ENCODE data around the gene OCA2.

OCA2 gene

DNA sequence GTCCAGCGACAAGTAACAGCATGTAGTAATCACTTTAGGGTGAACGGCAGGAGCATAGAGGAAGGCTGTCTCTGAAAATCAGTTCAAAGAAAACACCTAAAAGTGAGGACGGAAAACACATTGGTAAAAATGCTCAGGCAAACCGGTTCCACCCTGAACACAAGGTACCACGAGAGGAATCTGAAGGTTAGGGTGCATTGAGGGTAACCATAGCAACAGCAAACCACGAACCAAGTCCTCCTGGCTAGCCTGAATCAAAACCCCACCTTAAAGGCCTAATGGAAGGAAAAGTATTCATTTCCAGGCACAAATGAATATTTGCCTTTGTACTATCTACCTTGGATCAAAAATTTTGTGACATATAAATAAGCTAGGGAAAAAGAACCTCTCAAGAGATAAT is 315.0 kb downstream of the OCA2 start:
- Histone ChIP-seq H2BK120ac (ENCODE audit: low read depth, low read length) (no peak overlapping the region), H2AK5ac (ENCODE audit: low read length, severe bottlenecking) (no peak overlapping the region), H4K8ac (ENCODE audit: low read length) (no peak overlapping the region), H2BK15ac (ENCODE audit: low read depth, poor library complexity, severe bottlenecking) (no peak overlapping the region), H2BK5ac (ENCODE audit: low read depth, low read length, poor library complexity, severe bottlenecking) (no peak overlapping the region), H3K27me3 (ENCODE audit: control insufficient read depth in 1 of 2, insufficient read depth in 1 of 2, low read length in 2 of 2) (no peaks in the 10 kb centered on the region), H3K4me1 (ENCODE audit: control insufficient read depth, insufficient read depth, low read depth, low read length) (no peaks in the 10 kb centered on the region), H3K27ac (ENCODE audit: low read length, poor library complexity, severe bottlenecking) (no peak overlapping the region), H3K79me1 (replicated peaks; ENCODE audit: low read length, poor library complexity, severe bottlenecking) (no peaks in the 10 kb centered on the region), H3K4me3 (ENCODE audit: insufficient read depth in 1 of 2, low read depth in 1 of 2, low read length in 2 of 2) (no peak overlapping the region), H3K4me2 (ENCODE audit: low read length, poor library complexity, severe bottlenecking) (no peak overlapping the region), H3K14ac (ENCODE audit: low read length in 2 of 2) (no peak overlapping the region), H3K36me3 (ENCODE audit: control insufficient read depth in 1 of 2, insufficient read depth in 2 of 2, low read depth in 1 of 2, low read length in 2 of 2) (no peaks in the 10 kb centered on the region), H3K9ac (ENCODE audit: low read length) (no peak overlapping the region), H3K23ac (ENCODE audit: low read length in 2 of 2) (no peak overlapping the region), H2BK12ac (ENCODE audit: low read length in 2 of 2) (no peak overlapping the region), H3K18ac (ENCODE audit: low read depth in 1 of 2, low read length in 2 of 2) (no peak overlapping the region), H2AFZ (ENCODE audit: low read depth, low read length) (no peak overlapping the region), H4K91ac (ENCODE audit: low read length) (no peak overlapping the region), H3K4ac (ENCODE audit: low read depth in 1 of 2, low read length in 2 of 2) (no peak overlapping the region), H3K9me3 (ENCODE audit: control insufficient read depth, low read length) (no peaks in the 10 kb centered on the region)
- 72% methylated on average over 5 of the region's 6 CpGs for WGBS
- DNase-seq, result no peak

DNA sequence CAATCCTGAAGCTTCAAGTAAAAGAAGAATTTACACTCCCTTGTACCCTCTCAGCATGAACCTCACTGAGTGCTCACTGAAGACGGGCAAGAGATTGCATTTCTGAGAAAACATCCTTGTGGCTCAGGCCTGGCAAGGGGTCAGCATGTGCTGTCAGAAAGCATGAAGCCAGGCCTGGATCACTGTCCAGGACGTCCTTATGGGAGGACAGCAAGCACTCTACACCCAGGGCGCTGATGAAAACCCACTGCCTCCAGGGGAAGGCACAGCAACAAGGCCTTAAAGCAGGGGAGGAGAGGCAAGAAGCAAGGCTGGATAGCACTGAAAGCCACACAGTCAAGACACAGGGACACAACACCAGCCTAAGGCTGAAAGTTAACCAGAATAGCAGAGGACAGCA is 315.4 kb downstream of the OCA2 start:
- Histone ChIP-seq H3K79me1 (replicated peaks; ENCODE audit: low read length, poor library complexity, severe bottlenecking) (no peaks in the 10 kb centered on the region), H3K27me3 (ENCODE audit: control insufficient read depth in 1 of 2, insufficient read depth in 1 of 2, low read length in 2 of 2) (no peaks in the 10 kb centered on the region), H3K18ac (ENCODE audit: low read depth in 1 of 2, low read length in 2 of 2) (no peak overlapping the region), H3K4me2 (ENCODE audit: low read length, poor library complexity, severe bottlenecking) (no peak overlapping the region), H3K36me3 (ENCODE audit: control insufficient read depth in 1 of 2, insufficient read depth in 2 of 2, low read depth in 1 of 2, low read length in 2 of 2) (no peaks in the 10 kb centered on the region), H2BK15ac (ENCODE audit: low read depth, poor library complexity, severe bottlenecking) (no peak overlapping the region), H3K27ac (ENCODE audit: low read length, poor library complexity, severe bottlenecking) (no peak overlapping the region), H2BK5ac (ENCODE audit: low read depth, low read length, poor library complexity, severe bottlenecking) (no peak overlapping the region), H3K4ac (ENCODE audit: low read depth in 1 of 2, low read length in 2 of 2) (no peak overlapping the region), H3K23ac (ENCODE audit: low read length in 2 of 2) (no peak overlapping the region), H2AFZ (ENCODE audit: low read depth, low read length) (no peak overlapping the region), H2AK5ac (ENCODE audit: low read length, severe bottlenecking) (no peak overlapping the region), H2BK120ac (ENCODE audit: low read depth, low read length) (no peak overlapping the region), H3K9me3 (ENCODE audit: control insufficient read depth, low read length) (no peaks in the 10 kb centered on the region), H4K91ac (ENCODE audit: low read length) (no peak overlapping the region), H4K8ac (ENCODE audit: low read length) (no peak overlapping the region), H3K14ac (ENCODE audit: low read length in 2 of 2) (no peak overlapping the region), H3K4me3 (ENCODE audit: insufficient read depth in 1 of 2, low read depth in 1 of 2, low read length in 2 of 2) (no peak overlapping the region), H3K9ac (ENCODE audit: low read length) (no peak overlapping the region), H3K4me1 (ENCODE audit: control insufficient read depth, insufficient read depth, low read depth, low read length) (no peaks in the 10 kb centered on the region), H2BK12ac (ENCODE audit: low read length in 2 of 2) (no peak overlapping the region)
- 66% methylated on average over 3 of the region's 3 CpGs for WGBS
- no peak for DNase-seq

- Histone ChIP-seq H3K79me1 (replicated peaks; ENCODE audit: low read length, poor library complexity, severe bottlenecking) (no peaks in the 10 kb centered on the region), H3K9me3 (ENCODE audit: control insufficient read depth, low read length) (no peaks in the 10 kb centered on the region), H3K4me3 (ENCODE audit: insufficient read depth in 1 of 2, low read depth in 1 of 2, low read length in 2 of 2) (no peak overlapping the region), H3K23ac (ENCODE audit: low read length in 2 of 2) (no peak overlapping the region), H2BK15ac (ENCODE audit: low read depth, poor library complexity, severe bottlenecking) (no peak overlapping the region), H3K27ac (ENCODE audit: low read length, poor library complexity, severe bottlenecking) (no peak overlapping the region), H4K8ac (ENCODE audit: low read length) (no peak overlapping the region), H2BK5ac (ENCODE audit: low read depth, low read length, poor library complexity, severe bottlenecking) (no peak overlapping the region), H3K4me1 (ENCODE audit: control insufficient read depth, insufficient read depth, low read depth, low read length) (no peaks in the 10 kb centered on the region), H2BK12ac (ENCODE audit: low read length in 2 of 2) (no peak overlapping the region), H4K91ac (ENCODE audit: low read length) (no peak overlapping the region), H2AK5ac (ENCODE audit: low read length, severe bottlenecking) (no peak overlapping the region), H2AFZ (ENCODE audit: low read depth, low read length) (no peak overlapping the region), H3K4me2 (ENCODE audit: low read length, poor library complexity, severe bottlenecking) (no peak overlapping the region), H3K14ac (ENCODE audit: low read length in 2 of 2) (no peak overlapping the region), H3K9ac (ENCODE audit: low read length) (no peak overlapping the region), H3K4ac (ENCODE audit: low read depth in 1 of 2, low read length in 2 of 2) (no peak overlapping the region), H3K36me3 (ENCODE audit: control insufficient read depth in 1 of 2, insufficient read depth in 2 of 2, low read depth in 1 of 2, low read length in 2 of 2) (no peaks in the 10 kb centered on the region), H3K18ac (ENCODE audit: low read depth in 1 of 2, low read length in 2 of 2) (no peak overlapping the region), H2BK120ac (ENCODE audit: low read depth, low read length) (no peak overlapping the region), H3K27me3 (ENCODE audit: control insufficient read depth in 1 of 2, insufficient read depth in 1 of 2, low read length in 2 of 2) (no peaks in the 10 kb centered on the region)
- no peak for DNase-seq
- 80% methylated on average over 1 of the region's 2 CpGs for WGBS
Measured at GRCh38 chr15:27782125-27782524, 317.0 kb downstream of the OCA2 start.

DNA sequence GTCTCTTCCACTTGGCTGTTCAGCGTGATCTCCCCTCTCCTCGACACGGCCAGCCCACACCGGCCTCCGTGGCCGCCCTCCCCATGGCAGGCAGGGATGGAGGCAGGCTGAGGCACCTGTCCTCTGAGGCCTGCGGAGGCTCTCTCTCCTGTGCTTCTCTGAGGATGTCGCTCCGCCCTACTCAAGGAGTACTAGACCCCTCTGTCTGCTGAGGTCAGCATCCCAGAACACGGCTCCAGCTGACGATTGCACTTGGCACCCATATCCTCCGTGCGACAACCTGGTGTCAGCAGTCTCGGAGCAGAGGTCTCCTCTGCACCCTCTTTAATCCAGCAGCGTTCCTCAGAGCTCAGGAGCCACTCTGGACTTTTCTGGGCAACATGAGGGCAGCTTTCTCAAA is 322.6 kb downstream of the OCA2 start:
- no peak overlapping the region for H3K9ac ChIP-seq (ENCODE audit: low read length)
- H2BK5ac ChIP-seq (ENCODE audit: low read depth, low read length, poor library complexity, severe bottlenecking), result no peak overlapping the region
- no peak overlapping the region for H3K23ac ChIP-seq (ENCODE audit: low read length in 2 of 2)
- H3K27ac ChIP-seq (ENCODE audit: low read length, poor library complexity, severe bottlenecking), result no peak overlapping the region
- WGBS, result 82% methylated on average over 15 of the region's 15 CpGs
- H2BK120ac ChIP-seq (ENCODE audit: low read depth, low read length), result no peak overlapping the region
- H2AK5ac ChIP-seq (ENCODE audit: low read length, severe bottlenecking), result no peak overlapping the region
- no peaks in the 10 kb centered on the region for H3K4me1 ChIP-seq (ENCODE audit: control insufficient read depth, insufficient read depth, low read depth, low read length)
- no peak overlapping the region for H4K8ac ChIP-seq (ENCODE audit: low read length)
- no peak overlapping the region for H4K91ac ChIP-seq (ENCODE audit: low read length)
- H3K14ac ChIP-seq (ENCODE audit: low read length in 2 of 2), result no peak overlapping the region
- no peaks in the 10 kb centered on the region for H3K9me3 ChIP-seq (ENCODE audit: control insufficient read depth, low read length)
- H2AFZ ChIP-seq (ENCODE audit: low read depth, low read length), result no peak overlapping the region
- H3K79me1 ChIP-seq (replicated peaks; ENCODE audit: low read length, poor library complexity, severe bottlenecking), result no peaks in the 10 kb centered on the region
- H3K4me2 ChIP-seq (ENCODE audit: low read length, poor library complexity, severe bottlenecking), result no peak overlapping the region
- H3K4me3 ChIP-seq (ENCODE audit: insufficient read depth in 1 of 2, low read depth in 1 of 2, low read length in 2 of 2), result no peak overlapping the region
- H3K27me3 ChIP-seq (ENCODE audit: control insufficient read depth in 1 of 2, insufficient read depth in 1 of 2, low read length in 2 of 2), result no peaks in the 10 kb centered on the region
- no peak overlapping the region for H3K18ac ChIP-seq (ENCODE audit: low read depth in 1 of 2, low read length in 2 of 2)
- no peak overlapping the region for H2BK15ac ChIP-seq (ENCODE audit: low read depth, poor library complexity, severe bottlenecking)
- no peak for DNase-seq
- H3K36me3 ChIP-seq (ENCODE audit: control insufficient read depth in 1 of 2, insufficient read depth in 2 of 2, low read depth in 1 of 2, low read length in 2 of 2), result no peaks in the 10 kb centered on the region
- H3K4ac ChIP-seq (ENCODE audit: low read depth in 1 of 2, low read length in 2 of 2), result no peak overlapping the region
- H2BK12ac ChIP-seq (ENCODE audit: low read length in 2 of 2), result no peak overlapping the region
